Endodermal cell (in vitro differentiated cells): Measurements from ENCODE around the gene SCARB2. TPM values are rescaled to one million over a fixed set of nuclear protein-coding genes. Genes with fewer than 3 reads are reported as not detected.

Experiments used
- DNase-seq: peaks from one replicate; pipeline ENCODE4 v3.0.0-alpha.2; 2017
- H3K27ac ChIP-seq: 2 replicates; pipeline ENCODE4 v1.5.1; 2013; ENCODE audit warnings: mild to moderate bottlenecking, low read depth, low read length, moderate library complexity
- H3K27me3 ChIP-seq: 2 replicates; pipeline ENCODE4 v1.6.1; 2013; ENCODE audit warnings: mild to moderate bottlenecking, low read length, moderate library complexity; ENCODE audit not compliant: insufficient read depth, control insufficient read depth, poor library complexity, severe bottlenecking
- H3K36me3 ChIP-seq: 2 replicates; pipeline ENCODE4 v1.7.0; 2013; ENCODE audit warnings: mild to moderate bottlenecking, low read length, moderate library complexity; ENCODE audit not compliant: control insufficient read depth, insufficient read depth
- H3K4me1 ChIP-seq: one replicate; pipeline ENCODE4 v1.7.0; 2013; ENCODE audit warnings: low read length; ENCODE audit not compliant: control insufficient read depth, insufficient read depth
- H3K4me3 ChIP-seq: 2 replicates; pipeline ENCODE4 v1.5.1; 2013; ENCODE audit warnings: mild to moderate bottlenecking, low read length, moderate library complexity
- H3K9ac ChIP-seq: 2 replicates; pipeline ENCODE4 v1.6.1; 2013; ENCODE audit warnings: mild to moderate bottlenecking, low read length, moderate library complexity; ENCODE audit not compliant: poor library complexity, severe bottlenecking; ENCODE audit errors: extremely low read depth
- H3K9me3 ChIP-seq: 2 replicates; pipeline ENCODE4 v1.6.1; 2013; ENCODE audit warnings: mild to moderate bottlenecking, low read length, moderate library complexity; ENCODE audit not compliant: control insufficient read depth
- H3K27ac Mint-ChIP-seq: 2 replicates; pipeline ENCODE4 v1.8.0; 2020; ENCODE audit warnings: mixed read lengths
- H3K27me3 Mint-ChIP-seq: 2 replicates; pipeline ENCODE4 v1.8.0; 2021; ENCODE audit warnings: mild to moderate bottlenecking, mixed read lengths; ENCODE audit not compliant: insufficient read depth
- H3K36me3 Mint-ChIP-seq: 2 replicates; pipeline ENCODE4 v1.8.0; 2020; ENCODE audit warnings: low read depth, mixed read lengths
- H3K4me1 Mint-ChIP-seq: 2 replicates; pipeline ENCODE4 v1.8.0; 2020; ENCODE audit warnings: mixed read lengths
- H3K4me3 Mint-ChIP-seq: 2 replicates; pipeline ENCODE4 v1.8.0; 2020; ENCODE audit warnings: mild to moderate bottlenecking, moderate library complexity, mixed read lengths
- H3K9me3 Mint-ChIP-seq: 2 replicates; pipeline ENCODE4 v1.8.0; 2020; ENCODE audit warnings: mild to moderate bottlenecking, mixed read lengths
- WGBS, 2 experiments: methylation state at CpG; one replicate each; pipeline versions ENCODE4 v1.1.5 to v1.1.7; 2013; ENCODE audit warnings: missing lambda C conversion rate in 2 of 2, mixed read lengths in 1 of 2; ENCODE audit not compliant: insufficient coverage in 1 of 2, insufficient read length in 1 of 2; 5-methylcytosine and 5-hydroxymethylcytosine counted together
- total RNA-seq, 2 donors: library from RNA; stranded (reverse); fragmentation: NEBNext Ultra II Directional in 1 of 2; extraction: Animal tissue kit (Norgen Biotek cat#: 25700) in 1 of 2; gene quantifications; 2 replicates in 1 of 2; 3 replicates in 1 of 2; pipeline ENCODE4 v1.2.1, GENCODE V29; 2021
- TF ChIP-seq, protein P1 (sequence below): fragments of 200-600 bp; sonication (generic); conservative IDR thresholded peaks from 2 replicates; pipeline ENCODE4 v1.5.0; 2021; ENCODE audit warnings: antibody characterized with exemption, mild to moderate bottlenecking

SCARB2 gene
- total RNA-seq, 2 donors from 2014 or later = 45.8 to 78.5 TPM

DNA sequence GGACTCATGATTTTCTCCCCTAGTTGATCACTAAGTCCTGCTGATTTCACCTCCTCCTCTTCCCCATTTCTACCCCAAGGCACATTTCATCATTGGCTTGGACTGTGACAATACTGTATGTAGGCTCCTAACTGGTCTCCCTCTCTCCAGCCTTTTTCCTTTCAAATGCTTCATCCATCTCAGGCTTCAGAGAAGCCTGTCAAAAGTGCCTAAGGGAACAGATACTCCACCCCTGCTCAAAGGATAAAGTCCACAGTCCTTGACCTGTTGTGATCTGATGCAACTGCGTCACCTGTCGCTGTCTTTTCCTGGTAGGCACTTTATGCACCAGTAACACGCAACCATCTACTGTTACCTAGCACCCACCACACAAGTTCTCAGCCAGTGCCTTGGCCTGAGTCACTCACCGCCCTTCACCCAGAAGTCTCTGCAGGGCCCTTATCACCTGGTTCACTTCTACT, 12.8 kb downstream of the SCARB2 start:
- peaks cover 3% of the 10 kb centered on the region for H3K36me3 Mint-ChIP-seq
- TF ChIP-seq, protein P1, sequence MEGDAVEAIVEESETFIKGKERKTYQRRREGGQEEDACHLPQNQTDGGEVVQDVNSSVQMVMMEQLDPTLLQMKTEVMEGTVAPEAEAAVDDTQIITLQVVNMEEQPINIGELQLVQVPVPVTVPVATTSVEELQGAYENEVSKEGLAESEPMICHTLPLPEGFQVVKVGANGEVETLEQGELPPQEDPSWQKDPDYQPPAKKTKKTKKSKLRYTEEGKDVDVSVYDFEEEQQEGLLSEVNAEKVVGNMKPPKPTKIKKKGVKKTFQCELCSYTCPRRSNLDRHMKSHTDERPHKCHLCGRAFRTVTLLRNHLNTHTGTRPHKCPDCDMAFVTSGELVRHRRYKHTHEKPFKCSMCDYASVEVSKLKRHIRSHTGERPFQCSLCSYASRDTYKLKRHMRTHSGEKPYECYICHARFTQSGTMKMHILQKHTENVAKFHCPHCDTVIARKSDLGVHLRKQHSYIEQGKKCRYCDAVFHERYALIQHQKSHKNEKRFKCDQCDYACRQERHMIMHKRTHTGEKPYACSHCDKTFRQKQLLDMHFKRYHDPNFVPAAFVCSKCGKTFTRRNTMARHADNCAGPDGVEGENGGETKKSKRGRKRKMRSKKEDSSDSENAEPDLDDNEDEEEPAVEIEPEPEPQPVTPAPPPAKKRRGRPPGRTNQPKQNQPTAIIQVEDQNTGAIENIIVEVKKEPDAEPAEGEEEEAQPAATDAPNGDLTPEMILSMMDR = no peak
- H3K4me3 Mint-ChIP-seq = no peak overlapping the region
- no peak overlapping the region for H3K9ac ChIP-seq
- no peak overlapping the region for H3K4me3 ChIP-seq
- no peaks in the 10 kb centered on the region for H3K27me3 Mint-ChIP-seq
- DNase-seq = no peak
- H3K4me1 Mint-ChIP-seq = peaks cover 9% of the 10 kb centered on the region
- no peaks in the 10 kb centered on the region for H3K4me1 ChIP-seq
- H3K27ac Mint-ChIP-seq = no peak overlapping the region
- H3K27ac ChIP-seq = peak overlapping the region; percentile 28
- H3K9me3 ChIP-seq = no peaks in the 10 kb centered on the region
- WGBS, 2 experiments = 90 to 93% methylated on average over 4 of the region's 4 CpGs
- H3K9me3 Mint-ChIP-seq = no peaks in the 10 kb centered on the region
- H3K36me3 ChIP-seq = no peaks in the 10 kb centered on the region
- H3K27me3 ChIP-seq = no peaks in the 10 kb centered on the region

DNA sequence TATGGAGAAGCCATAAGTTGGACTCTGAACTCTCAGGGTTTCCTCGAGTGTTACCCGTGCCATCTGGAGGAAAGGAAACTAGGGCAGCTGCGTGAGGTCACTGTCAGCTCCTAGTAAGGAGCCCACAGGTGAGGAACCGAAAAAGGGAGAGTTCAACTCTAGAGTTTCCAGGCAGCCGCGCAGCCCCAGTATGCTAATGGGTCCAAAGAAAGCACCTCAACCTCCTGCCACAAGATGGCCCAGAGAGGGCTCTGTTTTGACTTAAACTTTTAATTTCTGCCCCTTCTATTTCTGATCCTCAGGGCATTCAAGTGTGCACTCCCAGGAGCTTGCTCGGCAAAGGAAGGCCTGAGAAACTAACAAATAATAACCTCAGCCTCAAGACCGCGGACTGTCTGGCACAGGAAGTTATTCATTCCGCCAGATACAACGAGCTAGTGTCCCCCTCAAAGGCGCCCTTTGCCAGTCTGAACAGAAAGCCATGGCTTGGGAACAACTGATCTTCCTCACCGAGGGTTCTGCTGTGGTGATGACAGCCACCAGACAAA, 13.9 kb downstream of the SCARB2 start:
- Mint-ChIP-seq H3K36me3 (peaks cover 9% of the 10 kb centered on the region), H3K9me3 (no peaks in the 10 kb centered on the region), H3K27me3 (no peaks in the 10 kb centered on the region), H3K4me1 (peaks cover 9% of the 10 kb centered on the region), H3K4me3 (no peak overlapping the region), H3K27ac (peak overlapping the region; percentile 50)
- TF ChIP-seq, protein P1 = peak; percentile 36
- no peaks in the 10 kb centered on the region for H3K4me1 ChIP-seq
- no peaks in the 10 kb centered on the region for H3K27me3 ChIP-seq
- no peaks in the 10 kb centered on the region for H3K36me3 ChIP-seq
- 90 to 94% methylated on average over 10 to 13 of the region's 13 CpGs for WGBS, 2 experiments
- H3K27ac ChIP-seq = no peak overlapping the region
- H3K9ac ChIP-seq = no peak overlapping the region
- no peak overlapping the region for H3K4me3 ChIP-seq
- DNase-seq = peak; percentile 55
- no peaks in the 10 kb centered on the region for H3K9me3 ChIP-seq

DNA sequence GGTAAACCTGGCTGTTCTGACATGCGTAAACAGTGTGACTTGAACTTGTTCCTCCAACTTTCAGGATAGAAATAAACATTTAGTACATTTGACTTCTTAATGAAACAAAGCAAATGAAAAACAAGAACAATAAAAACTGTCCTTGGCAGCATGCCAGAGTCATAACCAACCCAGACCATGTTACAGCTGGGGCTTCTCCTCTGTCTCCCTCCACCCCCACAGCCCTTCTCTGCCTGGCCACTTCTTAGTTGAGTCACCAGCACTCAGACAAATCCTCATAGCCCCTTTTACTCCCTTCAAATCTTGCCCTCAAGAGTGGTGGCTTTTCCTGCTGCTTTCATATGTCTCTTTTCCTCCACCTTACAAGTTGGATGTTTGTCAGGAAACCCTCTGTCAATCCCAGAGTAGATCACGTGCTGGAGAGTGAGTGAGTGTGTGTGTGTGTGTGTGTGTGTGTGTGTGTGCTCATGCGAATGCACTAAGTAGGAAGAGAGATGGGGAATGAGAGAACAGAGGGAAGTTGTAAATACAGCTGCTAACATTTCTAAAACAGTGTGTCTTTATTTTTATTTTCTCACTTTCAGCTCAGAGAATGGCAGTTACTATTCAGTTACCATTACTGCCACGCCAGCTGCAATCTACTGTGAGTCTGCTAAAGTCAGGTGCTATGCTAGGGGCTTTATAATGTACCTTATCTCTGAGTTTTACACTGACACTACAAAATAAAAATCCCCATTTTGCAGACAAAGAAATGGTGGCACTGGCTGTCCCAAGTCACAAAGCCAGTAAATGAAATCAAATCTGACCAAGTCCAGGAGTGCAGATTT, 15.0 kb downstream of the SCARB2 start:
- no peaks in the 10 kb centered on the region for H3K9me3 ChIP-seq
- TF ChIP-seq, protein P1 = no peak
- no peaks in the 10 kb centered on the region for H3K27me3 ChIP-seq
- H3K4me1 Mint-ChIP-seq = peaks cover 9% of the 10 kb centered on the region
- DNase-seq = peak; percentile 56
- H3K36me3 ChIP-seq = no peaks in the 10 kb centered on the region
- peaks cover 20% of the 10 kb centered on the region for H3K36me3 Mint-ChIP-seq
- H3K4me1 ChIP-seq = no peaks in the 10 kb centered on the region
- H3K9me3 Mint-ChIP-seq = peaks cover 4% of the 10 kb centered on the region
- no peak overlapping the region for H3K27ac Mint-ChIP-seq
- H3K4me3 Mint-ChIP-seq = no peak overlapping the region
- 87 to 100% methylated on average over 1 to 4 of the region's 4 CpGs for WGBS, 2 experiments
- peak overlapping the region; percentile 90 for H3K27ac ChIP-seq
- H3K4me3 ChIP-seq = no peak overlapping the region
- H3K27me3 Mint-ChIP-seq = no peaks in the 10 kb centered on the region
- no peak overlapping the region for H3K9ac ChIP-seq
